GM21529 (cell line): ENCODE results near the gene CHIT1.
A peak's percentile ranks its signal among the peaks of the same experiment; 100 is the strongest.

Experiments used
- ATAC-seq: cut with Tn5 transposase; IDR thresholded peaks from one replicate; pipeline ENCODE4 v1.9.1; 2021; ENCODE audit not compliant: unreplicated experiment

CHIT1 gene

DNA sequence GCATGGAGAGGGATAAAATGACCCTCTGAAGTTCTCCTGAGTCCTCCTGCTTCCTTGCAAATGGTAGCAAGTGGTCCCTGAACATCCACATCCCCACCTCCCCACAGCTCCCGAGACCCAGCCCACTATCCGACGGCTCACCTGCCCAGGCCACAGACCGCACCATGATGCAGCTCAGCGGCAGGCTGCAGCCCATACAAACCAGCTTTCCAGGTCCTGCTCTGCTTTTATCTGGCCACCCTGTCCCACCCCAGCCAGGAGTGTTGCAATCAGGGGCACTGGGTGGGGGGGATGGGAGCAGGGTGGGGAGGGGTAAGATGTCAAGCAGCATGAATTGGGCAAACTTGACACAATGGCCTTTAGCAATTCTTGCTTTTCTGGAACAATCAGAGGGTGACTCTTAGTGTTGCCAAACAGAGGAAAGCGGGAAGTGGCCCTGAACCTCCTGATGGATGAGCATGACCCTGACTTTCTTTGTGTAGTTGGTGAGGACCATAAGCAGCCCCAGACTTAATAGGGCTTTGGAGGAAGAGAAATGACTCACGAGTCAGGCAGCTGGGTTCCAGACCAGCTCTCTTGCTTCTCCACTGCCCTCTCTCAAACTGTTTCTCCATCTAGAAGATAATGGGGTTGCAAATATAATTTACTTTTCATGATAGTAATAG, at the start of gene CHIT1:
TSS of gene CHIT1 (minus strand) at position 203 of the 665 bp plus-strand sequence. CDS start at position 166, 37 bp downstream.
- ATAC-seq: no peak

DNA sequence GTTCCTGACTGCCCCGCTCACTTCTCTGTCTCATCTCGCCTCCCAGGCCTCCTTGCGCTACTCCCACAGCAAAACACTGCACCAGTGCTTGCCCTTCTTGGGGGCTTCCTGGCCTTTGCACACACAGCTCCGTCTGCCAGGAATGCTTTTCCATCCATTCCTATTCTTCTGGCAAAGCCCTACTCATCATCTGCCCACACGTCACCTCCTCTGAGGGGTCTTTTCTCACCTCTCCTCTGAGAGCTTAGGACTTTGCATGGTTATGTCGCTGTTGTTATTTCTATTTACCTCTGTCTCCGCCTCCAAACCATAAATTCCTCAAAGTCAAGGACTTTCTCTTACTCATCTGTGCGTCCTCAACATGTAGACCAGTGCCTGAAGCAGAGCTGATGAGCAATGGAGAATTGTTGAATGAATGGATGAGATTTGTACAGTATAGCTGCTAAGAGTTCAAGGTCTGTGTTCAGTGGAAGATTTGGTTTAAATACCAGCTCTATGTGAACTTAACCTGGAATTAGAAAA, 49.5 kb upstream of the CHIT1 start:
- ATAC-seq: no peak

DNA sequence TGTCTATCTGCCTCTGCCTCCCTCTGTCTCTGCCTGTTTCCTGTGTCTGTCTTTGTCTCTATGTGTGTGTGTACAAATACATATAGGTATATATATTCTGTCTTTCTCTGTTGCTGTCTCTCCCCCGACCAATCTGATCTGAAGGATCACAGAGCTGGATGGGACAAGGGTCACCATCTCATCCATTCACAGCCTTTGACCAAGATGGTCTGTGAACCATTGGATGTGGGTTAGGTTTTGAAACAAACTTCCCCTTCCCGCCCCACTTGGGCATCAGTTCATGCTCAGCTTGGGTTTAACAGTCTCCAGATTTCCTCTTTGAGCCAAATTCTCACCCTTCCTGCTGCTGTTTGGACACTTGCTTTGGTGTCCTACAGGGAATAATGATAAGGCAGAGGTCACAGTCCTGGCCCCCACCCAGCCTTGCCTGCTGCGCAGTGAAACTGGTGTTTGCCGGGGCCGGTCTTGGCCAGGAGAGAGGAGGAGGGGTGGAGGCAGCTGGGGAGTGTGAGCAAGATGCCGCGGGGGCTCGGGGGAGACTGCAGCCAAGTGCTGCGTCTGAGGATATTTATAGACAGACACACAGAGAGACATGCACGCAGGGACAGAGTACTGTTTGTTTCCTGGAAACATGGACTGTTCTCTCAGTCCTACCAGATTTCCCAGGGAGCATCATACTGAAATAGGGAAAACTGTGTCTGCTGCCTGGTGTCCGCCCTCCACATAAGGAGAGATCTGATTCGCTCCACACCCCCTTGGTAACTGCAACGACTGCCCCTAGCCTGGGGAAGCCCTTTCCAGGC, 48.8 kb upstream of the CHIT1 start:
- no peak for ATAC-seq

DNA sequence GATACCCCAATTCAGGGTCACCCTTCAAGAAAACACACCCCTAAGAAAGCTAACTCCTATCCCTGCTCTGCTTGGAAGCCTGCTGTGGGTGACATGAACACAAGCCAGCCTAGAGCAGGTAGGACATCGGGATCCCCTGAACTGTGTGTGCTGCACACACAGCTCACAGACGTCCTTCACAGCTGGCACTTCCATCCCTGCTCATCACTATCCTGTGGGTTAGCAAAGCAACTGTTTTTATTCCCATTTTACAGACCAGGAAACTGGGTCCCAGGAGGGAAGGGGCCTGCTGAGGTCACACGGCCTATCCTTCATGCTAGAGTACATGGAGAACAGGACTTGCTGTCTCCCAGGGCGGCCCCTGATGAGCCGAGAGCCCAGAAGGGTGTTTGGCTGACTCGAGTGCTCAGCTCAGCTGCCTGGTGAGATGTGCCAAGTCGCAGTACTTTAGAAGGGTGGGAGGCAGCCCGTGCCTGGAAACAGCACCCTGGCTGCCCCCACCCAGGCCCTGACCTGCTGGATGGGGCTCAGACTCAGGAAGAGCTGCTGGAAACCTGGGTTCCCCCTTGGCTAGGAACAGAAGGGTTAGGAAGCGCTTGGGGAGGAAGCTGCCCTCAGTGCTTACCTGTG, 47.6 kb upstream of the CHIT1 start:
- ATAC-seq: no peak

DNA sequence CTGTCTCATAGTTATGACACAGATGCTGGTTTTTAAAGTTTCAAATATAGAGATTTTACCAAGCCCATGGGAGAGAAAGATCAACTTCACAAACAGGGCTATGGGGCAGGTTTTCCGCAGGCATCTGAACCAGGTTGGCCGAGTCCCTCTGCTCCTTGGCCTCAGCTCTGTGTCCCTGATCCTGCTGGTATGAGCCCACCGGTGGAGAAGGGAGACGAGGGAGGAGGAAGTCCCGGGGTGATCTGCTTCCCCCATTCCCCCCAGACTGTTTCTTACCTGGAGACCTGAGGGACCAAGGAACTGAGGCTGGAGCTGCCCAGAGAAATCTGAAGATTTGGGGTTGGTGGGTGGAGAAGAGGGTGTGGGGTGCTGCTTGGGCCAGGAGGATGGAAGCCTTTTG, 46.9 kb upstream of the CHIT1 start:
- ATAC-seq: no peak

DNA sequence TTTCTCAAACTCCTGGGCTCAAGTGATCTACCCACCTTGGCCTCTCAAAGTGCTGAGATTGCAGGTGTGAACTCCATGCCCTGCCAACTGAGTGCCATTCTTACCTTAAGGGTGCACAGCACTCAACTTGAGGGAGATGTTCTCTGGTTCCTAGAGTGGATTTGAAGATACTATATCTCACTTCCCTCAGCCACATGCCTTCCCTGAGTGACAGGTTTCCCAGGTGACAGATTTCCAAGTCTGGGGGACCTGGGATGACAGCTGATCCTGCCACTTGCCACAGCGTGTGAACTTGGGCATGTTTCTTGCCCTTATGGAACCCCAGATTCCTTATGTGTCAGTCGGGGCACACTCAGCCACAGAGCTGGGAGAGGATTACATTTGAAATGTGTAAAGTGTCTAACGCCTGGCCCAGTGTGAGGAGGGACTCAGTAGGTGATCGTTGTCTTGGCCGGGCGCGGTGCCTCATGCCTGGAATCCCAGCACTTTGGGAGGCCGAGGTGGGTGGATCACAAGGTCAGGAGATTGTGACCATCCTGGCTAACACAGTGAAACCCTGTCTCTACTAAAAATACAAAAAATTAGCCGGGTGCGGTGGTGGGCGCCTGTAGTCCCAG, 46.3 kb upstream of the CHIT1 start:
- ATAC-seq: no peak

DNA sequence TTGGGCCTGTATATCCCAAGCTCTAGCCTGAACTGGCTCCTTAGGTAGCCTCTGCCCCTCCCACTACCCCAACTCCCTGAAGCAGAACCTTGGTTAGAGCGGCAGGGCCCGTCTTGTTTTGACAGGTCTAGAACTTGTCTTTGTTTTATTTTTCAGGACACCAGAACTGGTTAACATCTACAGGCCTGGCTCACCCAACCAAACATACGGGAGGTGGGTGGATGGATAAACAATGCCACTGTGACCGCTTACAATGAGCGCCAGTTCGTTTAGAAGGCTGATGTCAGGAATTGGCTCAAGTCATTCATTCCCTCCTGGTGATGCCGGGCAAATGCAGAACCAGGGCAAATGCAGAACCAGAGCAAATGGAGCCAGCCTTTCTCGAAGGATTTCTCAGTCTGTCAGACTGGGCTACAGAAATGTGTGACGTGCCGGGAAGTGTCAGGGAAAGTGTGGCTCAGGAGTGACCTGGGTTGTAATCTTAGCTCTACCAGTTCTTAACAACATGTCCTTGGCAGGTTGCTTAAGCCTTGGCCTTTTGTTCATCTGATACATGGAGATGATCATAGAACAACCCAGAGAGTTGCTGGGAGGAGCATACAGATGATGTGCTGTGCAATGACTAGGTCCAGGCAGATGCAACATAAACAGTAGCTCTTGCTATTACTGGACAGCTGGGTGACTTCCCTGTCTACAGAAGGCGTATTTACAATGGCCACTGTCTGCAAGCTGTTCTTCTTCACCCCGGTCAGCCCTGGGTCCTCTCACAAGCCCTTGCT, 45.3 kb upstream of the CHIT1 start:
- no peak for ATAC-seq

DNA sequence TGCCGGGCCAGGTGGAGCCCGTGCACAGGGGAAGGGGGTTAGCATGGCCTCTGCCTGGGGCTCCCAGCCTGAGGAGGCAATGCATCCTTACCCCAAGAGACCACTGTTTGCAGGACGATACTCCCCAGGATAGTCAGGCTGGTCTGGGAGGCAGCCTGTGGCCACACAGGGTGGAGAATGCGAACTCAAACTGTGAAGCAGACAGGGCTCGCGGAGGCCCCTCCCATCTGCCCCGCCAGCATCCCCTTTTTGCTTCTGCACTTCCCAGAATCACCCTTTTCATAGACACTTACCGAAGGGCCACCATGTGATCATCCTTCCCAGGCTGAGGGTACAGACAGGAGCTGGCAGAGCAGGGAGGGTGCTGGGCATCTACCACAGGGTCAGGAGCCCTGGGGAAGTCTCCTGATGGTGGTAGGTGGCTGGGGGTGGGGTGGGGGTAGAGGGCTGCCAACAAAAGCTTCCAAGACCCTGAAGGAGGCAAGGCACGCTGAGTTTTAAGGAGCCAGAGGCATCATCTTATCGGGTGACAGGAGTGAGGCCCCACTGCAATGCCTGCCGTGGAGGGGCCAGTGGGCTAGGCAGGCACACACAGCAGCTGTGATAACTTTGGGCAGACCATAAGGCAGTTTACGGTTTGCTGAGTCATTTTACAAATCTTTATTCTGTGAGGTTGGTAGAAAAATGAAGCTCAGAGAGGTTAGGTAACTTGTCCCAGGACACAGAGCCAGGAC, 44.6 kb upstream of the CHIT1 start:
- ATAC-seq: peak; percentile 23

DNA sequence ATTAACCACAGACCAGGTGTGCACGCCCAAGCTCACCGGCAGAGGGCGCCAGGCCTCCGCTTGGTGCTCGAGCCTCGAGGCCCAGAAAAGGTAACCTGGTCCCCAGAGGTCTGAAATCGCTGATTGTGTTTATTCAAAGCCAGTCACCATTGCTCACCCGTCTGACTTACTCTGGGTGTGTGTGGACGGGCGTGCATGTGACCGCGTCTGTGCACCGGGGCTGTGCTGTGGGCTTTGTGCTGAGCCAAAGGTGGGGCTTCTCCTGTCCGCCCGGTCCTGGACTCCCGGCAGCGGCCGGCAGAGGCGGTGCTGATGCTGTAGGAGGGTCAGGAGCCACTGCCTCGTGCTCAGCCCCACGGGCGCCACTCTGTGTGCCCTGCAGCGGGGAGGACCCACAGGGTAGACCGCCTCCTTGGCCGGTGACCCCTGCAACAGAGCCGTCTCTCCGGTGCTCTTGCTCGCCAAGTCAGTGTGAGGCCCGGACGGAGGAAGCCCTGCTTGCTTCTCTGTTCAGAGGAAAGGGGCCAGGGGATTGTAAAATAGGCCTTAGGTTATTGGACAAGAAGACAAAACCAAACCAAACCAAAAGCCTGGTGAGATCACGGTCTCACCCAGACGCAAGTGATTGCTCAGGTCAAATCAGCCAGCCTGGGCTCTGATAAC, 43.9 kb upstream of the CHIT1 start:
- ATAC-seq: peak; percentile 60

DNA sequence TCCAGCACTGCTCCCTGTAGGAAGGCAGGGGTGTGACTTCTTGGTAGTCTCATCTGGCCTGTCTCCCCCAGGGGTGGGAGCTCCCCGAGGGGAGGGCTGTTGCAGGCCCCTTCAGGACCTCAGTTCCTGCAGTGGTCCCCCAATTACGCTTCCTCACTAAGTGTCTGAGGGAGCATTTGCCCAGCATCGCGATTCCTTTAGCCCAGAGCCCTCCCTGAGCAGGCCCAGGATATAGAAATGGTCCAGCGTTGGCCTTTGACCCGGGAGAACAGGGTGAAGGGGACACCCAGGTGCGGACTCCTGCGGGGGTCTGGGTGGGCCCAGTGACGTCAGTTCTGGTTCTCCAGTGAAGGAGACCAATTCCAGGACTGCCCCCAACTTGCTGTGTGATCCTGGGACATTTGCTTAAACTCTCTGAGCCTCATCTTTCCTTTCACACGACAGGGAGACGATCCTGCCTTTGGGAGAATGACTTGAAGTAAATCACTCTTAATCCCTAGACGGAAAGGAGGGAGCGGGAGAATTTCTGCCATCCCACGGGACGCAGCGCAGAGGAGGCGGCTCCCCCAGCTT, 43.2 kb upstream of the CHIT1 start:
- ATAC-seq: no peak

DNA sequence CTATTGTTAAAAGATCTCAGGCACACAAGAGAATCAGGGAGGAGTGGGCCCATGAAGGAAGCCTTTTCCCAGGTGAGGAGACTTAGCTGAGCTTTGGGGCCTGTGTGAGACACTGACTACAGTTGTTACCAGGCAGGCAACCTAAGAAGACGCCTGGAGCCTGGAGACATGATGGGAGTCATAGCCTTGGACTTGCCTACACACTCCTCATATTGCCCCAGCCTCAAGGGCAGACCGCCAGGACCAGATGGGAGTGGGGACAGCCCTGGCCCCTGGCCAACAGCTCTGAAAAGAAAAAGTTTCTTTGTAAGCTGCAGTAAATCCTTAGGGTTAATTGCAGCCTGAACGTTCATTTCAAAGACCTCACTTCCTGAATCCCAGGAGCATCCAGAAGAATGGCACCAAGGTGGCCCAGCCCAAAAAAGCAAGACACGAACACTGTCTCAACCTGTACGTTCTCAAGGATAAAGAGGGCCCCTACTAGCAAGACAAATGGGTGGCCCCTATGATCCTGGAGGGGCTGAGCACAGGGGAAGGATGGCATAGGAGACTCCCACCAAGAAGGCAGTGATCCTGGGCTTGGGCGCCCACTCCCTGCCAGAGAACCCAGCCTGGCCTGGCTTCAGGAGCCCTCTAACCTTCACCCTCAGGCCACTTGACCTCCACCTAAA, 42.6 kb upstream of the CHIT1 start:
- no peak for ATAC-seq

DNA sequence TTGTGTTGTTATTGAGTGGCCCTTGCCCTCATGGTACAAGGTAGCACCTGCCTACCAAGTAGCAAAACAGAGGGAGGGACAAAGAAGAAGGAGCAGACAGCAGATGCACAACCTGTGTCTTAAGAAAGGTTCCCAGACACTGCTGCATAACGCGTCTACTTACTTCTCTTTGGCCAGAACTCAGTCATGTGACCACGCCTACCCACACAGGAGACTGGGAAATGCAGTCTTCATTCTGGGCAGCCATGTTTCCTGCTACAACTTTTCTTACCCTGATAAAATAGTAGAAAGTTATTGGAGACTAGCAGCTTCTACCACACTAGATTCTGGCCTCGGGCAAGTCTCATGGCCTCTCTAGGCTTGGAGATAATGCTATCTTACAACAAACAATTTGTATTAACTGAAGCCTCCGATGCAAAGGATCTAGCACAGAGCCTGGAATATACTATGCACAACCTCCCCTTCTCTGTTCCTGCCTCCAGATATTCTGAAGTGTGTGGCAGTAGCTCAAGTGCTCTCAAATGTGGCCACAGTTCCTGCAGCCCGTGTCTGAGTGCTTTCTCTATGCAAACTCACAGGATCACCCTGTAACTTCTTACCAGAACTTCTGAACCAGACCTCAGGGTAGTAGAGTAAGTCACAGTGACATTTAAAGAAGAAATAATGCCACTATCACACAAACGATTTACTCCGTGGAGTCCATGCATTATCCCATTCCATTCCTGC, 41.7 kb upstream of the CHIT1 start:
- ATAC-seq: peak; percentile 31

DNA sequence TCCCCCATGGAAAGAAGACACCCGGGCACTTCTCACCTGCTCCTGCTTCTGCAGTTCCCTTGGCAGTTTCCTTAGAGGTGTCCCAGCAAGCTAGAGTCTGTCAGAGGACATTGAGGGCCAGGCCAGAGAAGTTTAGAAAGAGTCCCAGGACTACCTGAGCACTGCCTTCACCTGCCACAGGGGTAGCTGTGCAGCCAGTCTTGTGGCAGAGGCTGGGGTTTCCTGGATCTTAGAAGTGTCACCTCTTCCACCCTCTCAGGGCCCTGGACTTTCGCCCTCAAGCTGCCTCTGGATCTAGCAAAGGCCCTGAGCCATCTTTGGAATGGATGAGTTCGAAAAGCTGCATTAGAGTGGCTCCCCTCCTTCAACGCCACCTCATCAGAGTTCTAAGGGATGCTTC, 41.0 kb upstream of the CHIT1 start:
- ATAC-seq: no peak

DNA sequence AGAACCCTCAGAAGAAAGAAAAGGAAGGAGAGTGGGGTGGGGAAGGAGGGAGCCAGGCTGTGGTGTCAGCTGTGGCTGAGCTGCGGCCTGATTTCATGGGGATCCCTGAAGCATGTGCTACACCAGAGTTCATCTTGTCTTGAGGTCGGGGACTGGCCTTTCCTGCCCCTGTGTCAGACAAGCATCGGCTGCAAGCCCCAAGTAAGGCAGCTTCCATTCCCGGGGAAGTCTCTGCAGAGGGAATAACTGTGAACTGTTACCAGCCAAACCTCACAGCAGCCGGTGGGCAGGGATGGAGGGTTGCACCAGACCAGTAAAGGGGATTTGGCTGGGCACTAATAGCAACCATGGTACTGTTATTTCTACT, 40.2 kb upstream of the CHIT1 start:
- ATAC-seq: no peak

DNA sequence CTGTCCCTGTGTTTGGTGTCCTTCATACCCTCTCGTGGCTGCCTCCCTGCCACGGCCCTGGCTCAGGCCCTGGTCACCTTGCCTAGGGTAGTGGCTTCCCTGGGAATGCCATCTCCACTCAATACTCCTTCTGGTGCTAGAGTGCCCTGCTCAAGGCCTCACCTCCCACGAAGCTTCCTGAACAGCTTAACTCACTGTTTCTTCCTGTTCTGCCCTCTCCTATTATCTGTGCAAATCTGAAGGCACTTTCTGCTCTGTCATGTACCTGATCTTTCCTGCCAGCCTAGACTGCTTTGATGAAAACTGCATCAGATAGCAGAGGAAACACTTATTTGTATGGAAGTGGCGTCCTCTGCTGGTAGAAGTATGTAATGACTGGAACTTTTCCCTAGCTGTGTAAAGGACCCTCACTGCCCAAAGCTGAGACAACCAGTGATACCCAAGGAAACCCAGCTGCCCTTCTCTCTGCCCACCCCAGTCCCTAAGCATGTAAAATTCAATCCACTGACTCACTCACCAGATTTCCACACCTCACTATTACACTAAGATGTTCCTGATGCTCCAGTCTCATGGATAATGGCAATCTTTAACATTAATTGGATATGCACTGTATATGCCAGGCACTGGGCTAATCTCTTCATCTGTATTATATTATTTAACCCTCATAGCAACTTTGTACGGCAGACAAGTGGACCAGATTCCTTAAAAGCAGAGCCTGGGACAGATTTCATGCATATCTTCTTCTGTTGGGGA, 39.6 kb upstream of the CHIT1 start:
- no peak for ATAC-seq

DNA sequence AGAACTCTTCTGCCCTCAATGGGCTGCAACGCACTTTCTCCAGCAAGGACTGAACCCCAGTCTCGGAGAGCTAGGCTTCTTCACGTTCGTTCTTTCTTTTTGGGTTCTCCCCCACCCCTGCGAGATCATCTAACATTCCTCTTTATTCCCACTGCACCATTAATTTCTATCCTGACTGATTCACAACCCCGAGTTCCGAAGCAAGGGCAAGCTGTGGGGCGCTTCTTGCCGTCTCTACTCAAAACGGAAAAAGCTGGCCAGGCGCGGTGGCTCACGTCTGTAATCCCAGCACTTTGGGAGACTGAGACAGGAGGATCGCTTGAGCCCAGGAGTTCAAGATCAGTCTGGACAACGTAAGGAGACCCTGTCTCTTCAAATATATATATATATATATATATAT, 38.4 kb upstream of the CHIT1 start:
- ATAC-seq: no peak

DNA sequence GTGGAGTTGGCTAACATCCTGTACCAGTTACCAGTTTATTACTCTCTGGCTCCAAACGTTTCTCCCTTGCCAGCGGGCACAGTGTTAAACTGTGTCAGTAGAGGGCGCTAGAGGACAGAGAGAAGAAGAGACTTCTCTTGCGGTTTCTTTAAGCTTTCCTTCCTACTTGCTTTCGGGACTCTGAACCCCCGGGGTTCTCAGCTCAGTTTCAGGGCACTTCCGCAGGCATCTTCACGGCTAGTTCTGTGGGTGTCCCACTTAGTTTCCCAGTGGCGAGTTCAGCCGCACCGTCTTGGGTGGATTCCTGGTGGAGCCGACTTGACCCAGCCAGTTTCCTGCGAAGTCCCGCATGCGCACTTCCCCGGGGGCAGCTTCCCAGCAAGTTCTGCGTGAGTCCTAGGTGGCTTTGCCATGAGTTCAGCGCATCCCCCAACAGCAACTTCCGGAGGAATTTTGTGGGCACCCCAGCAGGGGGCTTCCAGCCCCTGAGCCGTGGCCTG, 37.9 kb upstream of the CHIT1 start:
- ATAC-seq: peak; percentile 51
